ENCODE results near the gene MEF2C. TPM values are rescaled to one million over a fixed set of nuclear protein-coding genes. Genes with fewer than 3 reads are reported as not detected.

MEF2C gene
- total RNA-seq, 4 donors from 2014 or later = 17.3 to 58.0 (median 23.5) TPM

- 9 to 17% methylated on average over 6 to 13 of the region's 13 CpGs for WGBS, 2 donors (ENCODE audit: low coverage in 1 of 2)
- Histone ChIP-seq H3K27me3 (peaks cover 100% of the 10 kb centered on the region), H3K4me3 (no peak overlapping the region), H3K9me3 (no peaks in the 10 kb centered on the region), H3K36me3 (no peaks in the 10 kb centered on the region), H3K4me1 (peaks cover 14 to 36% (median 20%) of the 10 kb centered on the region in 4 donors), H3K27ac (no peak overlapping the region)
- DNase-seq = no peak
- intact Hi-C loops (cut with DNase I; ENCODE audit: low total_unique reads) (loop anchor here (5.0 kb wide), 1 partner anchor 546 kb away; no protein-coding TSS in a partner anchor), in situ Hi-C loops (cut with MboI; ENCODE audit: low pct_ligation_motif_present in 1 of 4, low pct_unique_long_range_greater_than_20kb in 1 of 4, low sequenced_read_pairs in 3 of 4) (loop anchor here in 3 of 4 donors (10.0 to 25.0 kb wide), 4 partner anchors 544 to 1276 kb away; partner anchors contain the start of gene CCNH (in 1 of the 3))
- TF ChIP-seq POLR2AphosphoS5 (IDR thresholded peaks at IDR 0.05) (no peak), EP300 (IDR thresholded peaks at IDR 0.05; ENCODE audit: low read depth) (no peak), CTCF (IDR thresholded peaks at IDR 0.05) (no peak), POLR2A (IDR thresholded peaks at IDR 0.05) (no peak)
Observed at GRCh38 chr5:88688156-88688983, 194.6 kb downstream of the MEF2C start.

- Histone ChIP-seq H3K9me3 (no peaks in the 10 kb centered on the region), H3K27me3 (peaks cover 100% of the 10 kb centered on the region), H3K4me1 (peaks cover 13 to 29% (median 18%) of the 10 kb centered on the region in 4 donors), H3K27ac (no peak overlapping the region), H3K4me3 (no peak overlapping the region), H3K36me3 (no peaks in the 10 kb centered on the region)
- no peak for DNase-seq
- no peak for TF ChIP-seq POLR2AphosphoS5 (IDR thresholded peaks at IDR 0.05)
- no peak for TF ChIP-seq CTCF (IDR thresholded peaks at IDR 0.05)
- TF ChIP-seq POLR2A (IDR thresholded peaks at IDR 0.05) = no peak
- TF ChIP-seq EP300 (IDR thresholded peaks at IDR 0.05; ENCODE audit: low read depth) = no peak
- intact Hi-C loops (cut with DNase I; ENCODE audit: low total_unique reads) = loop anchor here (5.0 kb wide), 1 partner anchor 545 kb away; no protein-coding TSS in a partner anchor
- WGBS, 2 donors (ENCODE audit: low coverage in 1 of 2) = 6 to 8% methylated on average over 10 to 11 of the region's 11 CpGs
- in situ Hi-C loops (cut with MboI; ENCODE audit: low pct_ligation_motif_present in 1 of 4, low pct_unique_long_range_greater_than_20kb in 1 of 4, low sequenced_read_pairs in 3 of 4) = loop anchor here in 3 of 4 donors (10.0 to 25.0 kb wide), 4 partner anchors 543 to 1275 kb away; partner anchors contain the start of gene CCNH (in 1 of the 3)
Observed at GRCh38 chr5:88687373-88687911, 195.5 kb downstream of the MEF2C start.

DNA sequence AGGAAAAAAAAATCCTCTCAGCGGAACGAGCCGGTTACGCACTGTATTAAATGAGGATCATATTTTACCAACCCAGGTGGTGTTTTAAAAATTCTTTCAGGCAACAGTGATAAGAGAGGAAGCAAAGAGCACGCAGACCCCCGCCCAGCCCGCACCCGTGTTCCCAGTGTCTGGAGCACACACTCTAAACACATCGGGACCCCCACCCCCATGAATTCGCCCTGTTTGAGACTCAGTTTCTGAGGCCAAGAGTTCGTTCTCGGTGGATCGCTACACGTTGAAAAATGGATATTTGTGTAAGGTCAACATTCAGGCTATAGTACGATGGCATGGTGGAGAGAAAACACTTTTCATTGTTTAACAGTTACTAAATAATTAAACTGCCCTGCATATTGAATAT, 196.3 kb downstream of the MEF2C start:
- no peak for TF ChIP-seq POLR2AphosphoS5 (IDR thresholded peaks at IDR 0.05)
- no peak for TF ChIP-seq EP300 (IDR thresholded peaks at IDR 0.05; ENCODE audit: low read depth)
- TF ChIP-seq POLR2A (IDR thresholded peaks at IDR 0.05) = no peak
- TF ChIP-seq CTCF (IDR thresholded peaks at IDR 0.05) = no peak

More for the DNA sequence above, 196.3 kb downstream of the MEF2C start:
- Histone ChIP-seq H3K27me3 (peaks cover 100% of the 10 kb centered on the region), H3K27ac (no peak overlapping the region), H3K4me1 (peaks cover 11 to 23% (median 14%) of the 10 kb centered on the region in 4 donors), H3K9me3 (no peaks in the 10 kb centered on the region), H3K36me3 (no peaks in the 10 kb centered on the region), H3K4me3 (no peak overlapping the region)
- intact Hi-C loops (cut with DNase I; ENCODE audit: low total_unique reads) = loop anchor here (5.0 kb wide), 1 partner anchor 544 kb away; no protein-coding TSS in a partner anchor
- WGBS, 2 donors (ENCODE audit: low coverage in 1 of 2) = 26 to 55% methylated on average over 4 to 15 of the region's 15 CpGs
- in situ Hi-C loops (cut with MboI; ENCODE audit: low pct_ligation_motif_present in 1 of 4, low pct_unique_long_range_greater_than_20kb in 1 of 4, low sequenced_read_pairs in 3 of 4) = loop anchor here in 3 of 4 donors (10.0 to 25.0 kb wide), 4 partner anchors 542 to 1274 kb away; partner anchors contain the start of gene CCNH (in 1 of the 3)
- no peak for DNase-seq
